HL-60 (cell line): ENCODE results near the gene C11orf16.

Source experiments
- GABPA ChIP-seq: IDR thresholded peaks from 2 replicates; pipeline ENCODE4 v1.6.1; 2012; ENCODE audit warnings: low read depth
- POLR2AphosphoS5 ChIP-seq: IDR thresholded peaks from 2 replicates; pipeline ENCODE4 v1.6.1; 2012; ENCODE audit warnings: low read depth
- TF ChIP-seq, protein P1 (sequence below): IDR thresholded peaks from 2 replicates; pipeline ENCODE4 v1.6.1; 2012; ENCODE audit warnings: low read depth; ENCODE audit not compliant: insufficient replicate concordance
- TF ChIP-seq, protein P2 (sequence below): IDR thresholded peaks from one replicate; pipeline ENCODE4 v1.5.1; 2011; ENCODE audit warnings: low read length, control low read depth, inconsistent platforms; ENCODE audit not compliant: insufficient read depth

DNA sequence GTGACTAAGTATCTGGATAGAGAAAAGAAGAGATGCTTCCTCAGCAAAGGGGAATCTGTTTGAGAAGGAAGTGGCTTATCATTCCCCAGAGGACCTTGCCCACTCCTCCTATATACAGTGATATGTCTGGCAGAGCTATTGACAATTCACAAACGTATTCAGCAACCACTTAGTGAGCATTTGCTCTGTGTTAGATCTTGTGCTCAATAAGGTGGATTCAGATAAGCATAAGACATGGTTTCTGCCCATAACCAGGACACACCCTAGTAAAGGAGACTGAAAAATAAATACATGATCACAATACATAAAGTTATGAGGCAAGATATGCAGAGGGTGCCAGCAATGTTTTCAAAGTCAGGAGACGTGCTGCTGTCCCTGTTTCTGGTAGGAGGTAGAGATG, 30.1 kb upstream of the C11orf16 start:
- TF ChIP-seq, protein P1, sequence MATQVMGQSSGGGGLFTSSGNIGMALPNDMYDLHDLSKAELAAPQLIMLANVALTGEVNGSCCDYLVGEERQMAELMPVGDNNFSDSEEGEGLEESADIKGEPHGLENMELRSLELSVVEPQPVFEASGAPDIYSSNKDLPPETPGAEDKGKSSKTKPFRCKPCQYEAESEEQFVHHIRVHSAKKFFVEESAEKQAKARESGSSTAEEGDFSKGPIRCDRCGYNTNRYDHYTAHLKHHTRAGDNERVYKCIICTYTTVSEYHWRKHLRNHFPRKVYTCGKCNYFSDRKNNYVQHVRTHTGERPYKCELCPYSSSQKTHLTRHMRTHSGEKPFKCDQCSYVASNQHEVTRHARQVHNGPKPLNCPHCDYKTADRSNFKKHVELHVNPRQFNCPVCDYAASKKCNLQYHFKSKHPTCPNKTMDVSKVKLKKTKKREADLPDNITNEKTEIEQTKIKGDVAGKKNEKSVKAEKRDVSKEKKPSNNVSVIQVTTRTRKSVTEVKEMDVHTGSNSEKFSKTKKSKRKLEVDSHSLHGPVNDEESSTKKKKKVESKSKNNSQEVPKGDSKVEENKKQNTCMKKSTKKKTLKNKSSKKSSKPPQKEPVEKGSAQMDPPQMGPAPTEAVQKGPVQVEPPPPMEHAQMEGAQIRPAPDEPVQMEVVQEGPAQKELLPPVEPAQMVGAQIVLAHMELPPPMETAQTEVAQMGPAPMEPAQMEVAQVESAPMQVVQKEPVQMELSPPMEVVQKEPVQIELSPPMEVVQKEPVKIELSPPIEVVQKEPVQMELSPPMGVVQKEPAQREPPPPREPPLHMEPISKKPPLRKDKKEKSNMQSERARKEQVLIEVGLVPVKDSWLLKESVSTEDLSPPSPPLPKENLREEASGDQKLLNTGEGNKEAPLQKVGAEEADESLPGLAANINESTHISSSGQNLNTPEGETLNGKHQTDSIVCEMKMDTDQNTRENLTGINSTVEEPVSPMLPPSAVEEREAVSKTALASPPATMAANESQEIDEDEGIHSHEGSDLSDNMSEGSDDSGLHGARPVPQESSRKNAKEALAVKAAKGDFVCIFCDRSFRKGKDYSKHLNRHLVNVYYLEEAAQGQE = no peak
- TF ChIP-seq, protein P2, sequence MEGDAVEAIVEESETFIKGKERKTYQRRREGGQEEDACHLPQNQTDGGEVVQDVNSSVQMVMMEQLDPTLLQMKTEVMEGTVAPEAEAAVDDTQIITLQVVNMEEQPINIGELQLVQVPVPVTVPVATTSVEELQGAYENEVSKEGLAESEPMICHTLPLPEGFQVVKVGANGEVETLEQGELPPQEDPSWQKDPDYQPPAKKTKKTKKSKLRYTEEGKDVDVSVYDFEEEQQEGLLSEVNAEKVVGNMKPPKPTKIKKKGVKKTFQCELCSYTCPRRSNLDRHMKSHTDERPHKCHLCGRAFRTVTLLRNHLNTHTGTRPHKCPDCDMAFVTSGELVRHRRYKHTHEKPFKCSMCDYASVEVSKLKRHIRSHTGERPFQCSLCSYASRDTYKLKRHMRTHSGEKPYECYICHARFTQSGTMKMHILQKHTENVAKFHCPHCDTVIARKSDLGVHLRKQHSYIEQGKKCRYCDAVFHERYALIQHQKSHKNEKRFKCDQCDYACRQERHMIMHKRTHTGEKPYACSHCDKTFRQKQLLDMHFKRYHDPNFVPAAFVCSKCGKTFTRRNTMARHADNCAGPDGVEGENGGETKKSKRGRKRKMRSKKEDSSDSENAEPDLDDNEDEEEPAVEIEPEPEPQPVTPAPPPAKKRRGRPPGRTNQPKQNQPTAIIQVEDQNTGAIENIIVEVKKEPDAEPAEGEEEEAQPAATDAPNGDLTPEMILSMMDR = no peak
- TF ChIP-seq GABPA (no peak), POLR2AphosphoS5 (no peak)
